GM19438 (cell line): ENCODE data around the gene CHRD.

Experiments used
- ATAC-seq: cut with Tn5 transposase; IDR thresholded peaks from one replicate; pipeline ENCODE4 v1.9.1; 2021; ENCODE audit warnings: low read depth; ENCODE audit not compliant: unreplicated experiment

The CHRD gene

DNA sequence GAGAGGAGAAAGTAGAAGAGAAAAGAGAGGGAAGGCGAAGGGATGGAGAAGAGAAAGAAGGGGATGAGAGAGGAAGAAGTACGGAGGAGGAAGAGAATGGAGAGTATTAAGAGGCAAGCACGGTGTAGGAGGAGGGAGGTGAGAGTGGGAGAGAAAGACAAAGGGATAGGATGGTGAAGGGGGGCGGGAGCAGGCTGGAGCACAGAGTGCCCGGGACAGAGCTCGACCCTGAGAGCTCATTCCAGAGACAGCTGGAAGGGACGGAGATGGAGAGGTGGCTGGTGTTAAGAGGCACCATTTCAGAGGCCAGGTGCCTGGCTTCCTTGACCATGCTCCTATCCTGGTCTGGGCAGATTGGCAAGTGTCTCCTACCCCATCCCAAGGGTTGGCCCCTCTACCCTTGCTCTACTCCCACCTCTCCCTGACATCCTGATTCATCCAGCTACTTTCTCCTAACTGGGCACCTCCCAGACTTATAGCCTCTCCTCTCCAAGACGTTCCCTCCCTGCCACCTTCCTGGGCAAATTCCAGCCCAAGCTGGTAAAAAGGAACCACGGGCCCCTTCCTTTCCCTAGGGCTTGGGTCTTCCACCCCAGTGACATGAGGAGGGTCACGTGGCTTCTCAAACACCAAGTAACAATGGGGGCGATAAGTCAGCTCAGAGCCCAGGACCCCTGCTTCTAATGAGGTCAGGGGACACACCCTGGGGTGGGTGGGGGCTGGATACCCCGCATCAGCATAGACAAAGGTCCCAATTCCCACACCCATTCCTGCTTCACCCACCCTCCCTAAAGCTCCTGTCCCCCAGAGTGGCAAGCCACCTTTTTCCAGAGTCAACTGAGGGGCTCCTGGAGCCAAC is 19.6 kb upstream of the CHRD start:
- ATAC-seq: no peak

DNA sequence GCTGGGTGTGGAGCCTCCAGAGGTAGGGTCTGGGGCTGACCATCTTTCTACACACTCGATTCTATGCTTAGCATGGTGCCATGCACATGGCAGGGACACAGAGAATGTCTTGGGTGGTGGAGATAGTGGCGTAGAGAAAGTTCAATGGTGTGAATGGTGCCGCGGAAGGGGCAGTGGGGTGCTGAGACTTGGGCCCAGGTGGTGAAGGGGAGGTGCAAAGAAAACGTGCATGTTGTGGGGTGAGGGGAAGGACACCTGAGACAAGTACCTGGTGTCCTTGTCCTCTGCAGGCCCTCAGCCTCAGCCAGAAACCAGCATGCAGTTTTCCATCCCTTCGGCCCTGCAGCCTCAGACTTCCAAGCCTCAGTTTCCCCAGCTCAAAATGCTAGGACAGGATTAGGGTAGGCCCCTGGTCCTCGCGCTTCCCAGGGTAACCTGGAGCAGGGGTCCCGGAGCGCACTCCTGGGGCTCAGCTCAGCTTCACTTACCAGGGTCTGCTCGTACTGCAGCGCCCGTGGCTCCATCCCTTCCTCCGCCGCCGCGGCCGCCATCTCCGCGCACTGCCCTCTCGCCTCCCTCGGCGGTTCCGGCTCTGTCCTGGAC is 18.8 kb upstream of the CHRD start:
- peak; percentile 4 for ATAC-seq

- ATAC-seq: peak; percentile 39
Observed at GRCh38 chr3:184361532-184361931, 18.3 kb upstream of the CHRD start, which contains the start of the genes CLCN2 and POLR2H. Gene CLCN2 (minus strand): TSS chr3:184361605. CDS start chr3:184361479, 126 bp downstream. Gene POLR2H (plus strand): TSS chr3:184361710. CDS start chr3:184363493, 1,783 bp downstream.

- ATAC-seq: peak; percentile 10
Observed at GRCh38 chr3:184361932-184362667, 17.8 kb upstream of the CHRD start.

DNA sequence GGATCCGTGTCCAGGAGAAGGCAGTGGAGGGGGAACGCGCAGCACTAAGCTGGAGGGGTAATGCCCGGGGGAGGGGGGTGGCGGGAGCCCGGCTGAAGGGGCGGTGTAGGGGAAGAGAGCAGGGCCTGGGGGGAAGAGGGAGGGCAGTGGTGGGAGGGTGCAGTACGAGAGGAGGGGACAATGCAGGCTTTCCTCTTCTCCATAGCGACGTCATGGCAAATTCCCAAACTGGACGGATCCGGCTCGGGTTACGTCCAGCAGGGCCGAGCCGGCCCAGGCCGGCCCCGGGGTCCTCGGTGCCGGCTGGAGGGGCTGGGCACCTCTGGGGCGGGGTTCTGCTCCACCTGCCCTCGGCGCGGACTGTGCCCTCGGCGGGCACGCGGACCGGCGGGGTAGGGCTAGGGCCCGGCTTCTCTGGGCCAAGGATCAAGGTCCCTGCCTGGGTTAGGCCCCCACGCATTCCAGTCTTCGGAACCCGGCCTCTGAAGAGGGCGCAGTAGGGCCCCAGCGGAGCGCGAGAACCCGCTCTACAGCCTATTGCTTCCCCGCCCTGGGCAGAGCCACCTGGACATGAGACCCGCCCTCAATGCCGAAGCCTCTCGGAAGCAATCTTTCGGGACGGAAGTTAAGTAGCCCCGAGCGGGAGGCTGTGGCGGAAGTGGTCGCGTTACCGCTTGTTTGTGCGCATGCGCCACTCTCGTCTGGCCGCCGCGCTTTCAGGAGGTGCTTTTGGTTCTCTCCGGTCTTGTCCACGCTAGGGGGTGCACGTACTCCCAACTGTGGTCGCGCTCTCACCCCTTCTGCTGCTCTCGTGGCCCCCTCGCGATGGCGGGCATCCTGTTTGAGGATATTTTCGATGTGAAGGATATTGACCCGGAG is 16.9 kb upstream of the CHRD start:
- peak; percentile 80 for ATAC-seq

- ATAC-seq: no peak
Observed at GRCh38 chr3:184366619-184367289, 13.1 kb upstream of the CHRD start.

DNA sequence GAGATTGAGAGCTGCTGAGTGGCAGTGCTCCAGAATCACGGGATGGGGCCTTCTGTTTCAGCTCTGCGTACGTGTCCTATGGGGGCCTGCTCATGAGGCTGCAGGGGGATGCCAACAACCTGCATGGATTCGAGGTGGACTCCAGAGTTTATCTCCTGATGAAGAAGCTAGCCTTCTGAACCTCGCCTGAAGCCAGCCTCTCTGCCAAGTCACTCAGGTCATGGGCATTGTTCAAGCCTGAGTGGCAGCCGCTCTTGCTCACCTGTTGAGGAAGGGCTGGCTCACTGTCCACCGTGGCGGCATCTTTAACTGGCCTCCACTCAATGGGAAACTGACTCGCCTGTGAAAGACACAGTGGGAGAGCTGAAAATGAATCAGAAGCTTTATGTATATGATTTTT is 11.7 kb upstream of the CHRD start:
- no peak for ATAC-seq

DNA sequence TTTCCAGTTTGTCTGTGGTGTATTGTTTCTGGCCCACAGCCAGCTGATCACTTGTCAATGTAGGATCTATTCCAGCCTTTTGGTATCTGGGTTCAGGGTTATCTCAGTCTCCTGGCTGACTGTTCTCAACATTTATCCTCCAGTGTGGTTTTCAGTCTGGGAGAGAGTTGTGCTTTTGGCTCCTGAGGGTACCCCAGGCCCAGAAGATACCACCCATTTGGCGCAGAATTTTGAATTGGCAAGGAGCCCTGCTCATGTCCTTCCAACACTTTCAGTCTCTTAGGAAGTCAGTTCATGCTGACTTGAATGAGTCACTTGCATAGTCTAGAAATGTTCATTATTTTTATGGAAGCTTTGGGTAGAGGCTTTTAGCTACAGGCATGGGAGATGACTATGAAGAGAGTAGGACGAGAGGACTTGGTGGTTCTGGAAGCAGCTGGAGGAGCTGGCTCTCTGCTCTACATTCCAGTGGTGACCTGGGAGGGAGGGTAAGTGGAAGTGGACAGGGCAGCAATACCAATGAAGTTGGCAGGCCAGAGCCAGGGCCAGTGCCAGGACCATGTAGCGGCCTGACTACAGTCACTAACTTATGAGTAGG is 11.2 kb upstream of the CHRD start:
- ATAC-seq: no peak

DNA sequence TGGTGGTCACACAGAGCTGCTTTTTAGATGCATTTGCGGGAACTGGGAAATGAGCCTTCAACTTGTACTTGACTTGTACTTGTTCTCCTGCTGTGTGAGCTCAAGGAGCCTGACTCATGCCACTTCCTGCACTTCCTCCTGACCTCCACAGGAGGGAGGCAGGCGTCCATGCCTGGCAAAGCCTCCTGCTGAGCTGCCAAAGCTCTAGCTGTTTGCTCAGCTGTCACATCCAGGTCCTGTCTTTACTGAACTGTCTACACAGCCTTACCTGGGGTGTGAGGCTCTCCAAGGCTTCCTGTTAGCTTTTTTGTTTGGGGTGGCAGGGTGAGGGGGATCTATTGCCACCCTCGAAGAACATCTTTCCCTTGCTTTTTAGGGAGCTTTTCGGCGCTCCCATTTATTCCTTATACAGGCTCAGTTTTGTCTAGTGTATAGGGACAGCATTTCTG is 8.3 kb upstream of the CHRD start:
- no peak for ATAC-seq

GRCh38 chr3:184372296-184372821 is 7.5 kb upstream of the CHRD start:
- no peak for ATAC-seq

- no peak for ATAC-seq
Observed at GRCh38 chr3:184372911-184373310, 6.9 kb upstream of the CHRD start.

DNA sequence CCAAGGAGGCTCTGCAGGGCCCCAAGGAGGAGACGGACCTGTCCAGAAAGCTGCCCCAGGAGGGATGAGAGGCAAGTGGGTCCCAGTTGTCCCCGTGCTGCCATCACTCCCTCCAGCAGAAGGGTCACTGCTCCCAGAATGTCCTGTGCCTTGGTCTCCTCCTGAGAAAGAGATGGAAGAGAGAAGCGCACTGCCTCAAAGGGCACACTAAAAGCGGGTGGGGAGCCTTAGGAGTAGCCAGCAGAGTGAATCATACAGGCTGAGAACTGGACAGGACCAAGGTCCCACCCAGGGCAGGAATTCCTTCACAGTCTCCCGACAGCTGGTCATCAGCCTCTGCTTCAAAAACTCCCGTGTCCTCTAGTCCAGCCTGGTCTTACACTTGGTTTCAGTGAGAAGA is 6.4 kb upstream of the CHRD start:
- ATAC-seq: no peak

DNA sequence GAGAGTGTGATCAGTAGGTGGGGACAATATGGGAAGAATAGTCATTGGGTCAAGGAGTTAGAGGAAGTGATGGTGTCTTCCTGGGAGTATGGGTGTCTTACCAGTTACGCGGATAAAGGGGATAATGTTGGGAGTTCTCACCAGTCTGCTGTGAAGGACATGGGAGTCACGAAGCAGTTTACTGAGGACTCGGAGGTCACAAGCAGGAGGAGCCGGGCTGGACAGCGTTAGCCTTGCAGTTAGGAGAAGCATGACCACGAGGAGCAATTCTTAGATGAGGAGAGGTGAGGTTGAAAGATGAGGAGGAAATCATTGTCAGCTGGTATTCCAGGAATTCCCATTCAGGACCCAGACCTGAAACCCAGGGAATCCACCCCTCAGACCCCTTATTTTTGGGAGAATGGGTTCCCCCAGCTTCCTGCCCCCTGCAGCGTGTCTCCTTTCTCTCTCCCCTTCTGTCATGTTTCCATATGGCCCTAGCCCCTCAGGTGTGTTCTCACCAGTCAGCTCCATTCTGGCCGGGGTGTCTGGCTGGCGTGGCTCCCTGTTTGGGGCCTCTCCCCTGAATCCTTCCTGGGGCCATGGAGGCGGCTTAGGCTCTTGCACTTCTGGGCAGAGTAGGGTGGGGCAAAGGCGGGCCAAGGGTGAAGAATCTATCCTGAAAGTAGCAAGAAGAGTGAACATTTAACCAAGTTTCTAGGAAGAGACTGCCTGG is 4.0 kb upstream of the CHRD start:
- no peak for ATAC-seq

GRCh38 chr3:184377374-184377773 is 2.5 kb upstream of the CHRD start:
- no peak for ATAC-seq

GRCh38 chr3:184377882-184378445 is 1.9 kb upstream of the CHRD start, which contains the start of gene THPO:
Gene THPO (minus strand): TSS chr3:184378207. CDS start chr3:184376259, 1,948 bp downstream.
- no peak for ATAC-seq

DNA sequence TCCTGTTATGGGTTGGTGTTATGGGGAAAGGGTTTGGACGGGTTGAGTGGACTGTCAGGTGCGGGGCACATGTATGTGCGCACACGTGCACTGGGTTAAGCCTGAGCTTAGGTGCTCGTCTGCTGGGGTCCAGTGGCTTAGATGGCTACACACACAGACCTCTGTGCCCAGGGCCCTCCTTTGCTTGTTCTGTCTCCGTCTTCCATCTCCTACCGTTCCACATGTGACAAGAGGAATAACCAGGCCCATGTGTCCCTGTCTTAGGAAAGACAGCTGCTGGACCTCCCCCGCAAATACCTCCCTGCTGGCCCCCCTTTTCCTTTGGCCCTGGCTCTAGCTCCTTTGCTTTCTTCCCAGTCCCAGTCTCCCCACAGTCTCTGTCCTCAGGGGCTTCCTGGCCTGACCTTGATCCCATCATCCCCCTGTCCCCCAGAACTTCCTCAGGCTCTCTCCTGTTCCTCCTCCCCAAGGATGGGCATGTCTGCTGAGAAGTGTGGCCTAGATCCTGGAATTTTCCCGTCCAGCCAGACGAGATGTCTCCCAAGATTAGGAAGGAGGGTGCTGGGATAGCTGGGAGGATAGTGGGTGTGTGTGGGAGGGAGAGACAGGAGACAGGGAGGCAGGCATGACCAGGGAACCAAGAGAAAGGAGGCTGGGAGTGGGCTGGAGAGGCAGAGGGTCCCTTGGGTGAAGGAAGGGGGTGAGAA is 1.1 kb upstream of the CHRD start:
- ATAC-seq: no peak

DNA sequence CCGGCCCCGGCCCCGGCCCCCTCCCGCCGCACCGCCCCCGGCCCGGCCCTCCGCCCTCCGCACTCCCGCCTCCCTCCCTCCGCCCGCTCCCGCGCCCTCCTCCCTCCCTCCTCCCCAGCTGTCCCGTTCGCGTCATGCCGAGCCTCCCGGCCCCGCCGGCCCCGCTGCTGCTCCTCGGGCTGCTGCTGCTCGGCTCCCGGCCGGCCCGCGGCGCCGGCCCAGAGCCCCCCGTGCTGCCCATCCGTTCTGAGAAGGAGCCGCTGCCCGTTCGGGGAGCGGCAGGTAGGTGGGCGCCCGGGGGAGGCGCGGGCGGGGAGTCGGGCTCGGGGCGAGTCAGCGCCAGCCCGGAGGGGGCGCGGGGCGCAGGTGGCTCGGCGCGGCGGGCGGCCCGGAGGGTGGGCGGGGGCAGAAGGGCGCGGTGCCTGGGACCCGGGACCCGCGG is 352 bp downstream of the CHRD start:
- ATAC-seq: no peak
